GM21825 (cell line): Measurements from ENCODE around the gene NOL4L.

ENCODE experiments used
- ATAC-seq: cut with Tn5 transposase; IDR thresholded peaks from one replicate; pipeline ENCODE4 v1.9.1; 2021; ENCODE audit warnings: mild to moderate bottlenecking, moderate library complexity; ENCODE audit not compliant: unreplicated experiment

NOL4L gene

GRCh38 chr20:32585011-32585585 lies at the start of gene NOL4L:
Gene NOL4L, minus strand, starts transcription at chr20:32585333. Its CDS starts 443 bp downstream, at chr20:32584890.
- no peak for ATAC-seq

- no peak for ATAC-seq
Measured at GRCh38 chr20:32634041-32634805, 49.1 kb upstream of the NOL4L start.

GRCh38 chr20:32632461-32633354 lies 47.6 kb upstream of the NOL4L start:
- ATAC-seq = no peak

- no peak for ATAC-seq
Measured at GRCh38 chr20:32631933-32632460, 46.9 kb upstream of the NOL4L start.

GRCh38 chr20:32629813-32630212 lies 44.7 kb upstream of the NOL4L start:
- no peak for ATAC-seq

- ATAC-seq = no peak
Measured at GRCh38 chr20:32628960-32629530, 43.9 kb upstream of the NOL4L start.

- ATAC-seq = peak; percentile 42
Measured at GRCh38 chr20:32626859-32627636, 41.9 kb upstream of the NOL4L start.

GRCh38 chr20:32626407-32626806 lies 41.3 kb upstream of the NOL4L start:
- ATAC-seq = no peak

GRCh38 chr20:32625996-32626395 lies 40.9 kb upstream of the NOL4L start:
- no peak for ATAC-seq

- no peak for ATAC-seq
Measured at GRCh38 chr20:32624687-32625345, 39.7 kb upstream of the NOL4L start.

- ATAC-seq = no peak
Measured at GRCh38 chr20:32623667-32624157, 38.6 kb upstream of the NOL4L start.

GRCh38 chr20:32622585-32623468 lies 37.7 kb upstream of the NOL4L start:
- no peak for ATAC-seq

- no peak for ATAC-seq
Measured at GRCh38 chr20:32621891-32622584, 36.9 kb upstream of the NOL4L start.

GRCh38 chr20:32621071-32621890 lies 36.1 kb upstream of the NOL4L start:
- no peak for ATAC-seq

GRCh38 chr20:32619586-32619985 lies 34.5 kb upstream of the NOL4L start:
- no peak for ATAC-seq

- no peak for ATAC-seq
Measured at GRCh38 chr20:32614772-32615171, 29.6 kb upstream of the NOL4L start.

- ATAC-seq = no peak
Measured at GRCh38 chr20:32614303-32614702, 29.2 kb upstream of the NOL4L start.
